K562 (cell line): ENCODE results near the gene GADD45GIP1. TPM values are rescaled to one million over a fixed set of nuclear protein-coding genes. Genes with fewer than 3 reads are reported as not detected.

Experiments used
- ATAC-seq: fragments of 200-7000 bp; cut with Tn5 transposase; 3 replicates; pipeline ENCODE4 v1.9.1; 2020; ENCODE audit warnings: moderate library complexity
- BruUV-seq: library from RNA; stranded (reverse); fragments of 400-500 nt; replicated peaks from 2 replicates; lab custom pipeline; 2021; lab: Mats Ljungman, UMichigan
- CTCF ChIA-PET: fragments of 300-600 bp; formaldehyde crosslinking; extraction: SDS; loops from one replicate; lab custom pipeline; 2021; ENCODE audit warnings: low intra/inter-chr PET ratio; lab: Yijun Ruan, JAX
- POLR2A ChIA-PET: fragments of 300-600, 350-650 bp; sonication (Branson Sonifier 250); formaldehyde crosslinking; extraction: SDS; loops from one replicate; lab custom pipeline; 2021; ENCODE audit warnings: antibody characterized with exemption, inconsistent platforms; lab: Yijun Ruan, JAX
- DNase-seq, 4 experiments: peaks; one replicate each; pipeline versions ENCODE4 v3.0.0 to v3.0.0-alpha.2; 2011 to 2018; ENCODE audit warnings: low spot score in 3 of 4, mixed read lengths in 3 of 4; ENCODE audit errors: extremely low read depth in 1 of 4
- FAIRE-seq: peaks from 2 replicates; lab custom pipeline; 2011; peaks lifted over from hg19 to GRCh38; lab: Jason Lieb, UNC
- H2AFZ ChIP-seq: 2 replicates; pipeline ENCODE4 v1.6.0; 2011; ENCODE audit warnings: low read depth, low read length, control low read depth, inconsistent platforms
- H3K27ac ChIP-seq: fragments of 200-600 bp; 3 replicates; pipeline ENCODE4 v1.8.0; 2011; ENCODE audit warnings: low read depth, mild to moderate bottlenecking, control low read depth, inconsistent platforms, low read length, moderate library complexity, mixed read lengths; ENCODE audit errors: extremely low read depth
- H3K27me3 ChIP-seq, 2 experiments: fragments of 300-600 bp in 1 of 2; 2 replicates in 1 of 2; 3 replicates in 1 of 2; pipeline versions ENCODE4 v1.6.0 to v1.8.0; 2011; ENCODE audit warnings: inconsistent platforms in 2 of 2, low read length in 2 of 2, mild to moderate bottlenecking in 1 of 2, mixed read lengths in 1 of 2, moderate library complexity in 1 of 2; ENCODE audit not compliant: control insufficient read depth in 2 of 2, insufficient read depth in 2 of 2
- H3K36me3 ChIP-seq: fragments of 300-600 bp; 3 replicates; pipeline ENCODE4 v1.8.0; 2011; ENCODE audit warnings: mild to moderate bottlenecking, low read length, inconsistent platforms; ENCODE audit not compliant: control insufficient read depth, insufficient read depth
- H3K4me1 ChIP-seq, 2 experiments: fragments of 200-600 bp in 1 of 2; replicated peaks in 1 of 2; 2 replicates in 1 of 2; 3 replicates in 1 of 2; pipeline versions ENCODE4 v1.5.1 to v1.8.0; 2011; ENCODE audit warnings: inconsistent platforms in 2 of 2, low read length in 2 of 2, mild to moderate bottlenecking in 1 of 2, mixed read lengths in 1 of 2, moderate library complexity in 1 of 2; ENCODE audit not compliant: control insufficient read depth in 2 of 2, insufficient read depth in 2 of 2
- H3K4me2 ChIP-seq: 2 replicates; pipeline ENCODE4 v1.6.1; 2011; ENCODE audit warnings: low read length, control low read depth, inconsistent platforms, mixed read lengths; ENCODE audit not compliant: insufficient read depth
- H3K4me3 ChIP-seq: fragments of 200-600 bp; sonication (generic), shearing (Covaris generic); 2 replicates; pipeline ENCODE4 v1.5.1; 2016; ENCODE audit warnings: control low read depth, inconsistent platforms
- H3K79me2 ChIP-seq: fragments of 200-600 bp; 3 replicates; pipeline ENCODE4 v1.8.0; 2011; ENCODE audit warnings: low read length, inconsistent platforms; ENCODE audit not compliant: control insufficient read depth, insufficient read depth
- H3K9ac ChIP-seq, 2 experiments: 2 replicates each; pipeline versions ENCODE4 v1.6.0 to v1.6.1; 2011; ENCODE audit warnings: low read depth in 2 of 2, low read length in 2 of 2, control low read depth in 1 of 2, inconsistent platforms in 1 of 2, mild to moderate bottlenecking in 1 of 2, mixed read lengths in 1 of 2; ENCODE audit not compliant: insufficient read depth in 1 of 2
- H3K9me1 ChIP-seq: one replicate; pipeline ENCODE4 v1.6.0; 2011; ENCODE audit warnings: inconsistent platforms, mild to moderate bottlenecking, low read length, moderate library complexity; ENCODE audit not compliant: control insufficient read depth, insufficient read depth
- H3K9me3 ChIP-seq: replicated peaks from 2 replicates; pipeline ENCODE4 v1.5.1; 2011; ENCODE audit warnings: low read depth, low read length, inconsistent platforms; ENCODE audit not compliant: control insufficient read depth, insufficient read depth
- H4K20me1 ChIP-seq: replicated peaks from 2 replicates; pipeline ENCODE4 v1.6.1; 2011; ENCODE audit warnings: low read length, inconsistent platforms, mixed read lengths; ENCODE audit not compliant: control insufficient read depth, insufficient read depth
- BRF1 ChIP-seq: IDR thresholded peaks from 3 replicates; pipeline ENCODE4 v1.6.1; 2011; ENCODE audit warnings: borderline replicate concordance, mild to moderate bottlenecking; ENCODE audit not compliant: insufficient read length; ENCODE audit errors: extremely low read depth
- CTCF ChIP-seq, 3 experiments: IDR thresholded peaks in 2 of 3; conservative IDR thresholded peaks in 1 of 3; 2 replicates each; pipeline ENCODE4 v1.5.1; 2011 to 2012; ENCODE audit warnings: low read length in 3 of 3, mild to moderate bottlenecking in 3 of 3, control low read depth in 2 of 3, improper control_type of control experiment in 1 of 3, inconsistent platforms in 1 of 3, low read depth in 1 of 3, mixed read lengths in 1 of 3, moderate library complexity in 1 of 3; ENCODE audit not compliant: insufficient read depth in 2 of 3
- EHMT2 ChIP-seq: fragments of 450-650 bp; IDR thresholded peaks from 2 replicates; pipeline ENCODE4 v1.6.1; 2018; ENCODE audit warnings: antibody characterized with exemption
- POLR2G ChIP-seq: fragments of 200-400 bp; formaldehyde crosslinking; IDR thresholded peaks from 2 replicates; pipeline ENCODE4 v1.6.1; 2017; ENCODE audit warnings: low read depth, mild to moderate bottlenecking, antibody characterized with exemption, low read length, moderate library complexity
- RBFOX2 ChIP-seq: fragments of 200-400 bp; formaldehyde crosslinking; IDR thresholded peaks from 2 replicates; pipeline ENCODE4 v1.6.1; 2017; ENCODE audit warnings: low read depth, mild to moderate bottlenecking, low read length, moderate library complexity
- ZNF75A ChIP-seq: fragments of 450-650 bp; formaldehyde crosslinking; IDR thresholded peaks from 2 replicates; pipeline ENCODE4 v1.4.0; 2020; ENCODE audit warnings: mild to moderate bottlenecking
- ZNF79 ChIP-seq: fragments of 250-450 bp; sonication (Bioruptor Pico); IDR thresholded peaks from 2 replicates; pipeline ENCODE4 v1.4.0; 2020; ENCODE audit warnings: low read depth, mild to moderate bottlenecking, moderate library complexity
- WGBS: fragments of 100-300 bp; shearing (Covaris generic); methylation state at CpG from one replicate; pipeline ENCODE4 v1.1.6; 2016; ENCODE audit warnings: low coverage, mixed read lengths; ENCODE audit not compliant: insufficient coverage; ENCODE audit errors: missing lambda C conversion rate; 5-methylcytosine and 5-hydroxymethylcytosine counted together
- in situ Hi-C: fragments of 300-500 bp; cut with MboI; formaldehyde crosslinking; loops from 4 replicates; pipeline ENCODE4 v1.15.0; 2018; ENCODE audit warnings: inconsistent platforms, mixed read lengths
- intact Hi-C: fragments of 100-400 bp; cut with micrococcal nuclease; formaldehyde crosslinking; loops from 2 replicates; pipeline ENCODE4 v1.14.2; 2022
- polyA plus RNA-seq, 8 experiments: library from polyadenylated mRNA; depleted of rRNA in 4 of 8; stranded (reverse) in 5 of 8; unstranded in 3 of 8; fragments of >200 nt; fragmentation: Nextera tagmentation in 2 of 8; fragmentation: Illumina TruSeq in 1 of 8; extraction: Ambion mirVana in 2 of 8; extraction: Trizol in 1 of 8; gene quantifications; 2 replicates each; pipeline versions ENCODE4 v1.2.1 to v1.2.3, GENCODE V29; 2011 to 2014; ENCODE audit warnings: inconsistent platforms in 1 of 8, missing spikeins in 1 of 8
- total RNA-seq, 7 experiments: library from RNA; depleted of rRNA in 6 of 7; stranded (reverse); fragments of >200 nt in 6 of 7; fragmentation: Illumina TruSeq in 2 of 7; extraction: Trizol in 2 of 7; gene quantifications; 2 replicates each; pipeline versions ENCODE4 v1.2.1 to v1.2.3, GENCODE V29; 2011 to 2021; ENCODE audit warnings: low replicate concordance in 1 of 7

GADD45GIP1 gene
- total and polyA plus RNA-seq, 9 of the 15 experiments (the other 6 are each of a cell fraction or from before 2014, with no cell fraction given), result 5.1 to 161 (median 29.2) TPM

GRCh38 chr19:12930002-12930645, 26.9 kb downstream of the GADD45GIP1 start:
- Histone ChIP-seq H3K4me3 (no peak overlapping the region), H4K20me1 (no peaks in the 10 kb centered on the region; the same call in 1 of the 2 replicates), H3K9me3 (no peaks in the 10 kb centered on the region), H3K27ac (no peak overlapping the region), H2AFZ (no peak overlapping the region), H3K27me3 (no peaks in the 10 kb centered on the region), H3K79me2 (peaks cover 51% of the 10 kb centered on the region), H3K9ac (peak overlapping the region in 1 of 2 experiments; percentile 41; a peak in 2 of 4 replicates), H3K4me2 (no peak overlapping the region), H3K9me1 (no peaks in the 10 kb centered on the region), H3K36me3 (peaks cover 69% of the 10 kb centered on the region), H3K4me1 (peaks cover 14 to 32% of the 10 kb centered on the region in 2 experiments; a peak in 4 of 5 replicates)
- no peak for DNase-seq
- no peak for TF ChIP-seq ZNF75A (CRISPR knock-in tag)
- peak; percentile 51 for TF ChIP-seq RBFOX2
- no peak for TF ChIP-seq EHMT2
- no peak for TF ChIP-seq ZNF79 (CRISPR knock-in tag)
- TF ChIP-seq BRF1, result no peak
- TF ChIP-seq CTCF (IDR thresholded peaks at IDR 0.05 in 2 of 3, conservative IDR thresholded peaks at IDR 0.05 in 1 of 3; ENCODE audit: insufficient read depth in 2 of 3, low read depth in 1 of 3, low read length in 3 of 3), result peak in 2 of 3 experiments; percentile 1 to 12; a peak in 1 of 6 replicates
- peak; percentile 54 for TF ChIP-seq POLR2G
- ATAC-seq, result no peak
- BruUV-seq, result no TSS peak
- in situ Hi-C loops (no loop called here), intact Hi-C loops (no loop called here)
- CTCF ChIA-PET, result no interaction called here
- POLR2A ChIA-PET, result interaction anchor here (0.7 to 0.9 kb wide), 2 partner anchors 25 to 85 kb away, joined by 3 read pairs; no protein-coding TSS in a partner anchor
- WGBS, result 93% methylated on average over 9 of the region's 19 CpGs
- FAIRE-seq, result no peak
